ENCODE data around the gene COL4A2.

The COL4A2 gene

GRCh38 chr13:110365876-110366275 lies 58.8 kb downstream of the COL4A2 start:
- Mint-ChIP-seq H3K4me3 (no peak overlapping the region), H3K27me3 (ENCODE audit: low read depth) (peaks cover 3% of the 10 kb centered on the region), H3K4me1 (peaks cover 63% of the 10 kb centered on the region), H3K27ac (peak overlapping the region; percentile 51 to 79 (median 67)), H3K9me3 (no peaks in the 10 kb centered on the region), H3K36me3 (ENCODE audit: low read depth) (peaks cover 31% of the 10 kb centered on the region)
- TF ChIP-seq, protein P1, sequence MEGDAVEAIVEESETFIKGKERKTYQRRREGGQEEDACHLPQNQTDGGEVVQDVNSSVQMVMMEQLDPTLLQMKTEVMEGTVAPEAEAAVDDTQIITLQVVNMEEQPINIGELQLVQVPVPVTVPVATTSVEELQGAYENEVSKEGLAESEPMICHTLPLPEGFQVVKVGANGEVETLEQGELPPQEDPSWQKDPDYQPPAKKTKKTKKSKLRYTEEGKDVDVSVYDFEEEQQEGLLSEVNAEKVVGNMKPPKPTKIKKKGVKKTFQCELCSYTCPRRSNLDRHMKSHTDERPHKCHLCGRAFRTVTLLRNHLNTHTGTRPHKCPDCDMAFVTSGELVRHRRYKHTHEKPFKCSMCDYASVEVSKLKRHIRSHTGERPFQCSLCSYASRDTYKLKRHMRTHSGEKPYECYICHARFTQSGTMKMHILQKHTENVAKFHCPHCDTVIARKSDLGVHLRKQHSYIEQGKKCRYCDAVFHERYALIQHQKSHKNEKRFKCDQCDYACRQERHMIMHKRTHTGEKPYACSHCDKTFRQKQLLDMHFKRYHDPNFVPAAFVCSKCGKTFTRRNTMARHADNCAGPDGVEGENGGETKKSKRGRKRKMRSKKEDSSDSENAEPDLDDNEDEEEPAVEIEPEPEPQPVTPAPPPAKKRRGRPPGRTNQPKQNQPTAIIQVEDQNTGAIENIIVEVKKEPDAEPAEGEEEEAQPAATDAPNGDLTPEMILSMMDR (IDR thresholded peaks at IDR 0.05; ENCODE audit: unreplicated experiment in 3 of 3) = no peak

DNA sequence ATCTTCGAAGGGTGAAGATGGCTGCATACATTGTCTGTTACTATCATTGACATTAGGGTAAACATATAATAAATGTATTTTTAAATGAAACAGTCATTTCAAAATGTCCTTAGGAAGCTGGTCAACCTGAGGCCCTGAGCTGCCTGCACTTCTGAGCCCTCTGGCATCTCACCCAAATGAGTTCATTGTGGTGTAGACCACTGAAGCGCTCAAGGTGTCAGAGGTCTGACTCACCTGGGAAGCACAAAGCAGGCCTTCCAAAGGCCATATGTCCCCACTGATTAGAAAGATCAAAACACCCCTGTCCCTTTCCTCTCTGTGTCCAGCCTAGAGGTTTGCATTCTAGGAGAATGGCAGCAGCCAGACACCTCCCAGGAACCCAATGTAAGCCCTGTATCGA lies 59.6 kb downstream of the COL4A2 start:
- Mint-ChIP-seq H3K4me3 (no peak overlapping the region), H3K36me3 (ENCODE audit: low read depth) (peaks cover 27% of the 10 kb centered on the region), H3K27me3 (ENCODE audit: low read depth) (peaks cover 3% of the 10 kb centered on the region), H3K9me3 (no peaks in the 10 kb centered on the region), H3K27ac (peak overlapping the region; percentile 62 to 79 (median 78)), H3K4me1 (peaks cover 66% of the 10 kb centered on the region)
- TF ChIP-seq, protein P1 (IDR thresholded peaks at IDR 0.05; ENCODE audit: unreplicated experiment in 3 of 3) = no peak

DNA sequence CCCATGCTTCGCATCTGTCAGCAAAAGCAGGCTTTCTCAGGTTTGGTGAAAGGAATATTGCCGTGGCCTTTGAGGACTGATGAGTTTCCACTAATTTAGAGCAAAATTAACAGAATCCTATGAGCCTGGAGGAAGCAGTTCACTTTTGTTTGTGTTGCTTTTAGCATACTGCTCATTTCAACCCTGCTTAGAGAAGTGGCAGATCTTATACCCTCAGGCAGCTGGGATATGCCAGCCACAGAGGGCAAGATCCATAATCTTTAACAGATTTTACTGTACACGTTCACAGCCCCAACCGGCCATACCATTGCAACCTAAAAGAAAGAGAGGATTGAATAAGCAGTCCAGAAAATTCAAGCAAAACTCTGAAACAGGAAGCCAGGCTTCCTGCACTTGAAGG lies 60.5 kb downstream of the COL4A2 start:
- TF ChIP-seq, protein P1 (IDR thresholded peaks at IDR 0.05; ENCODE audit: unreplicated experiment in 3 of 3) = no peak
- peaks cover 75% of the 10 kb centered on the region for H3K4me1 Mint-ChIP-seq
- H3K27me3 Mint-ChIP-seq (ENCODE audit: low read depth) = peaks cover 3% of the 10 kb centered on the region
- H3K4me3 Mint-ChIP-seq = no peak overlapping the region
- peaks cover 20% of the 10 kb centered on the region for H3K36me3 Mint-ChIP-seq (ENCODE audit: low read depth)
- no peaks in the 10 kb centered on the region for H3K9me3 Mint-ChIP-seq
- H3K27ac Mint-ChIP-seq = peak overlapping the region; percentile 62 to 79 (median 78)

GRCh38 chr13:110368408-110368807 lies 61.3 kb downstream of the COL4A2 start:
- peak overlapping the region; percentile 62 to 79 (median 78) for H3K27ac Mint-ChIP-seq
- peaks cover 15% of the 10 kb centered on the region for H3K36me3 Mint-ChIP-seq (ENCODE audit: low read depth)
- no peaks in the 10 kb centered on the region for H3K9me3 Mint-ChIP-seq
- peaks cover 73% of the 10 kb centered on the region for H3K4me1 Mint-ChIP-seq
- TF ChIP-seq, protein P1 (IDR thresholded peaks at IDR 0.05; ENCODE audit: unreplicated experiment in 3 of 3) = no peak
- H3K4me3 Mint-ChIP-seq = no peak overlapping the region
- peaks cover 3% of the 10 kb centered on the region for H3K27me3 Mint-ChIP-seq (ENCODE audit: low read depth)

GRCh38 chr13:110369400-110369799 lies 62.3 kb downstream of the COL4A2 start:
- peaks cover 75% of the 10 kb centered on the region for H3K4me1 Mint-ChIP-seq
- H3K4me3 Mint-ChIP-seq = no peak overlapping the region
- peaks cover 3% of the 10 kb centered on the region for H3K27me3 Mint-ChIP-seq (ENCODE audit: low read depth)
- H3K36me3 Mint-ChIP-seq (ENCODE audit: low read depth) = peaks cover 14% of the 10 kb centered on the region
- H3K27ac Mint-ChIP-seq = peak overlapping the region; percentile 22 to 37 (median 23)
- H3K9me3 Mint-ChIP-seq = no peaks in the 10 kb centered on the region
- TF ChIP-seq, protein P1 (IDR thresholded peaks at IDR 0.05; ENCODE audit: unreplicated experiment in 3 of 3) = no peak
